ENCODE results near the gene CIPC.

CIPC gene

GRCh38 chr14:77071938-77072388 is 26.1 kb upstream of the CIPC start:
- no peak for DNase-seq

GRCh38 chr14:77074969-77075368 is 23.1 kb upstream of the CIPC start:
- no peak for DNase-seq

- no peak for DNase-seq
Measured at GRCh38 chr14:77076113-77076631, 21.9 kb upstream of the CIPC start.

GRCh38 chr14:77077040-77077439 is 21.0 kb upstream of the CIPC start:
- DNase-seq = no peak

GRCh38 chr14:77082356-77082755 is 15.7 kb upstream of the CIPC start:
- no peak for DNase-seq

GRCh38 chr14:77083082-77083481 is 15.0 kb upstream of the CIPC start:
- DNase-seq = no peak

GRCh38 chr14:77084985-77085384 is 13.1 kb upstream of the CIPC start:
- no peak for DNase-seq

GRCh38 chr14:77085538-77085937 is 12.5 kb upstream of the CIPC start:
- no peak for DNase-seq

GRCh38 chr14:77086017-77086727 is 11.9 kb upstream of the CIPC start:
- peak; percentile 27 for DNase-seq

GRCh38 chr14:77086951-77087350 is 11.1 kb upstream of the CIPC start:
- no peak for DNase-seq

- no peak for DNase-seq
Measured at GRCh38 chr14:77087631-77088030, 10.4 kb upstream of the CIPC start.

GRCh38 chr14:77088219-77088618 is 9.8 kb upstream of the CIPC start:
- DNase-seq = peak; percentile 91

- DNase-seq = peak; percentile 39
Measured at GRCh38 chr14:77088645-77089044, 9.4 kb upstream of the CIPC start.

GRCh38 chr14:77091518-77091917 is 6.5 kb upstream of the CIPC start:
- DNase-seq = no peak

GRCh38 chr14:77092676-77093075 is 5.4 kb upstream of the CIPC start:
- no peak for DNase-seq

- peak; percentile 90 for DNase-seq
Measured at GRCh38 chr14:77094672-77095284, 3.3 kb upstream of the CIPC start.

- peak; percentile 54 for DNase-seq
Measured at GRCh38 chr14:77097006-77097699, 905 bp upstream of the CIPC start.

GRCh38 chr14:77098529-77099353 is 683 bp downstream of the CIPC start:
- DNase-seq = peak; percentile 67

GRCh38 chr14:77099425-77100167 is 1.5 kb downstream of the CIPC start:
- peak; percentile 73 for DNase-seq

GRCh38 chr14:77100961-77101360 is 2.9 kb downstream of the CIPC start:
- DNase-seq = no peak

- no peak for DNase-seq
Measured at GRCh38 chr14:77102154-77102553, 4.1 kb downstream of the CIPC start.

- DNase-seq = no peak
Measured at GRCh38 chr14:77103475-77103874, 5.4 kb downstream of the CIPC start.
